Keratinocyte (primary cell): ENCODE results near the gene ALCAM. TPM values are rescaled to one million over a fixed set of nuclear protein-coding genes. Genes with fewer than 3 reads are reported as not detected.

Experiments
- DNase-seq: peaks from one replicate; pipeline ENCODE4 v3.0.0-alpha.2; 2011; ENCODE audit warnings: low read depth, missing footprints, low spot score
- FAIRE-seq: peaks from 2 replicates; lab custom pipeline; 2011; peaks lifted over from hg19 to GRCh38; lab: Jason Lieb, UNC
- H2AFZ ChIP-seq: 2 replicates; pipeline ENCODE4 v1.6.0; 2012; ENCODE audit warnings: low read length, control low read depth, inconsistent platforms; ENCODE audit not compliant: control insufficient read depth
- H3K27ac ChIP-seq: 2 replicates; pipeline ENCODE4 v1.5.1; 2011; ENCODE audit warnings: low read length; ENCODE audit not compliant: control insufficient read depth, insufficient read depth
- H3K27me3 ChIP-seq: 3 replicates; pipeline ENCODE4 v1.6.0; 2011; ENCODE audit warnings: low read length; ENCODE audit not compliant: control insufficient read depth, insufficient read depth; ENCODE audit errors: extremely low read depth
- H3K36me3 ChIP-seq, 2 experiments: 2 replicates in 1 of 2; 3 replicates in 1 of 2; pipeline ENCODE4 v1.5.1; 2011; ENCODE audit warnings: low read length in 2 of 2, mild to moderate bottlenecking in 1 of 2; ENCODE audit not compliant: control insufficient read depth in 2 of 2, insufficient read depth in 2 of 2; ENCODE audit errors: extremely low read depth in 1 of 2
- H3K4me1 ChIP-seq: 3 replicates; pipeline ENCODE4 v1.5.1; 2011; ENCODE audit warnings: low read length; ENCODE audit not compliant: control insufficient read depth, insufficient read depth; ENCODE audit errors: extremely low read depth
- H3K4me2 ChIP-seq: 3 replicates; pipeline ENCODE4 v1.6.0; 2011; ENCODE audit warnings: low read depth, low read length; ENCODE audit not compliant: control insufficient read depth, insufficient read depth; ENCODE audit errors: extremely low read depth
- H3K4me3 ChIP-seq, 3 experiments: fragments of 200-600 bp in 1 of 3; sonication (generic) in 1 of 3; 2 replicates in 2 of 3; 3 replicates in 1 of 3; pipeline ENCODE4 v1.5.1; 2011 to 2016; ENCODE audit warnings: low read length in 3 of 3, mild to moderate bottlenecking in 3 of 3, control low read depth in 2 of 3, inconsistent platforms in 1 of 3, low read depth in 1 of 3, mixed read lengths in 1 of 3, mixed run types in 1 of 3, moderate library complexity in 1 of 3; ENCODE audit not compliant: control insufficient read depth in 2 of 3, insufficient read depth in 2 of 3; ENCODE audit errors: extremely low read depth in 1 of 3
- H3K79me2 ChIP-seq: 2 replicates; pipeline ENCODE4 v1.6.0; 2012; ENCODE audit warnings: low read length; ENCODE audit not compliant: control insufficient read depth, insufficient read depth
- H3K9ac ChIP-seq: 3 replicates; pipeline ENCODE4 v1.6.0; 2011; ENCODE audit warnings: low read length; ENCODE audit not compliant: control insufficient read depth, insufficient read depth; ENCODE audit errors: extremely low read depth
- H3K9me1 ChIP-seq: 3 replicates; pipeline ENCODE4 v1.6.0; 2011; ENCODE audit warnings: low read length; ENCODE audit not compliant: control insufficient read depth, insufficient read depth; ENCODE audit errors: extremely low read depth
- H3K9me3 ChIP-seq: 2 replicates; pipeline ENCODE4 v1.5.1; 2012; ENCODE audit warnings: low read depth, low read length; ENCODE audit not compliant: control insufficient read depth
- H4K20me1 ChIP-seq: 3 replicates; pipeline ENCODE4 v1.6.0; 2011; ENCODE audit warnings: low read length; ENCODE audit not compliant: control insufficient read depth, insufficient read depth; ENCODE audit errors: extremely low read depth
- EZH2 ChIP-seq: IDR thresholded peaks from one replicate; pipeline ENCODE4 v1.6.1; 2012; ENCODE audit warnings: inconsistent platforms, mild to moderate bottlenecking, low read length, moderate library complexity
- dilution Hi-C: fragments of 300-500 bp; cut with MboI; formaldehyde crosslinking; loops from one replicate; pipeline ENCODE4 v1.7.0; 2020; ENCODE audit warnings: low sequenced_read_pairs; ENCODE audit not compliant: extremely low pct_ligation_motif_present
- polyA plus RNA-seq, 5 experiments: library from polyadenylated mRNA; depleted of rRNA in 3 of 5; stranded (reverse) in 3 of 5; stranded (forward) in 1 of 5; unstranded in 1 of 5; fragments of >200 nt; gene quantifications; 1 replicate in 1 of 5; 2 replicates in 3 of 5; 3 replicates in 1 of 5; pipeline versions ENCODE4 v1.2.1 to v1.2.3, GENCODE V29; 2011 to 2012; ENCODE audit warnings: missing spikeins in 2 of 5, low read depth in 1 of 5, low replicate concordance in 1 of 5
- TF ChIP-seq, protein P1 (sequence below), 3 experiments: IDR thresholded peaks in 1 of 3; conservative IDR thresholded peaks in 1 of 3; optimal IDR thresholded peaks in 1 of 3; 2 replicates in 2 of 3; 3 replicates in 1 of 3; pipeline versions ENCODE3 to v1.5.1; 2011; ENCODE audit warnings: low read length in 3 of 3, mild to moderate bottlenecking in 3 of 3, moderate library complexity in 2 of 3, control low read depth in 1 of 3, inconsistent platforms in 1 of 3; ENCODE audit not compliant: insufficient read depth in 2 of 3; ENCODE audit errors: extremely low read depth in 1 of 3

The ALCAM gene
- polyA plus RNA-seq, 1 donor (not counting 4 experiments of a cell fraction or from before 2014, with no cell fraction given) = 71.3 TPM

- no peak for FAIRE-seq
- H2AFZ ChIP-seq = no peak overlapping the region
Observed at GRCh38 chr3:105618556-105618955, 251.8 kb downstream of the ALCAM start.

GRCh38 chr3:105619651-105620050 lies 252.9 kb downstream of the ALCAM start:
- H3K27ac ChIP-seq = no peak overlapping the region
- FAIRE-seq = no peak

More at GRCh38 chr3:105618556-105618955, 251.8 kb downstream of the ALCAM start:
- no peaks in the 10 kb centered on the region for H3K27me3 ChIP-seq
- no peak overlapping the region for H3K4me3 ChIP-seq
- H3K9me3 ChIP-seq = no peaks in the 10 kb centered on the region
- no peak overlapping the region for H3K4me2 ChIP-seq
- H3K79me2 ChIP-seq = no peaks in the 10 kb centered on the region
- H3K27ac ChIP-seq = no peak overlapping the region
- no peak for DNase-seq
- TF ChIP-seq, protein P1, sequence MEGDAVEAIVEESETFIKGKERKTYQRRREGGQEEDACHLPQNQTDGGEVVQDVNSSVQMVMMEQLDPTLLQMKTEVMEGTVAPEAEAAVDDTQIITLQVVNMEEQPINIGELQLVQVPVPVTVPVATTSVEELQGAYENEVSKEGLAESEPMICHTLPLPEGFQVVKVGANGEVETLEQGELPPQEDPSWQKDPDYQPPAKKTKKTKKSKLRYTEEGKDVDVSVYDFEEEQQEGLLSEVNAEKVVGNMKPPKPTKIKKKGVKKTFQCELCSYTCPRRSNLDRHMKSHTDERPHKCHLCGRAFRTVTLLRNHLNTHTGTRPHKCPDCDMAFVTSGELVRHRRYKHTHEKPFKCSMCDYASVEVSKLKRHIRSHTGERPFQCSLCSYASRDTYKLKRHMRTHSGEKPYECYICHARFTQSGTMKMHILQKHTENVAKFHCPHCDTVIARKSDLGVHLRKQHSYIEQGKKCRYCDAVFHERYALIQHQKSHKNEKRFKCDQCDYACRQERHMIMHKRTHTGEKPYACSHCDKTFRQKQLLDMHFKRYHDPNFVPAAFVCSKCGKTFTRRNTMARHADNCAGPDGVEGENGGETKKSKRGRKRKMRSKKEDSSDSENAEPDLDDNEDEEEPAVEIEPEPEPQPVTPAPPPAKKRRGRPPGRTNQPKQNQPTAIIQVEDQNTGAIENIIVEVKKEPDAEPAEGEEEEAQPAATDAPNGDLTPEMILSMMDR (optimal IDR thresholded peaks at IDR 0.05 in 1 of 3, IDR thresholded peaks at IDR 0.05 in 1 of 3, conservative IDR thresholded peaks at IDR 0.05 in 1 of 3; ENCODE audit: extremely low read depth in 1 of 3, insufficient read depth in 2 of 3, low read length in 3 of 3) = no peak
- no peak for TF ChIP-seq EZH2
- dilution Hi-C loops = no loop called here
- H3K9ac ChIP-seq = no peak overlapping the region
- no peaks in the 10 kb centered on the region for H3K36me3 ChIP-seq
- no peaks in the 10 kb centered on the region for H3K9me1 ChIP-seq
- no peaks in the 10 kb centered on the region for H3K4me1 ChIP-seq
- no peaks in the 10 kb centered on the region for H4K20me1 ChIP-seq

More at GRCh38 chr3:105619651-105620050, 252.9 kb downstream of the ALCAM start:
- TF ChIP-seq EZH2 = no peak
- TF ChIP-seq, protein P1 (optimal IDR thresholded peaks at IDR 0.05 in 1 of 3, IDR thresholded peaks at IDR 0.05 in 1 of 3, conservative IDR thresholded peaks at IDR 0.05 in 1 of 3; ENCODE audit: extremely low read depth in 1 of 3, insufficient read depth in 2 of 3, low read length in 3 of 3) = no peak
- Histone ChIP-seq H3K9ac (no peak overlapping the region), H3K9me3 (no peaks in the 10 kb centered on the region), H2AFZ (no peak overlapping the region), H3K4me1 (no peaks in the 10 kb centered on the region), H4K20me1 (no peaks in the 10 kb centered on the region), H3K36me3 (no peaks in the 10 kb centered on the region), H3K27me3 (no peaks in the 10 kb centered on the region), H3K4me2 (no peak overlapping the region), H3K4me3 (no peak overlapping the region), H3K9me1 (no peaks in the 10 kb centered on the region), H3K79me2 (no peaks in the 10 kb centered on the region)
- DNase-seq = no peak
- dilution Hi-C loops = no loop called here
